Measurements from ENCODE around the gene ZNF84.

ZNF84 gene

GRCh38 chr12:133046698-133047097, 9.4 kb downstream of the ZNF84 start:
- H3K4me3 ChIP-seq (replicated peaks in 1 of 2; ENCODE audit: low read depth in 2 of 2, low read length in 2 of 2): no peak overlapping the region
- no peak for DNase-seq (ENCODE audit: low read depth in 2 of 2)
- TF ChIP-seq CTCF (IDR thresholded peaks at IDR 0.05; ENCODE audit: low read depth, low read length): no peak

GRCh38 chr12:133057446-133057845, 20.1 kb downstream of the ZNF84 start:
- peak; percentile 6 to 26 for DNase-seq (ENCODE audit: low read depth in 2 of 2)
- H3K4me3 ChIP-seq (replicated peaks in 1 of 2; ENCODE audit: low read depth in 2 of 2, low read length in 2 of 2): no peak overlapping the region

GRCh38 chr12:133058203-133059113, 21.1 kb downstream of the ZNF84 start:
- H3K4me3 ChIP-seq (replicated peaks in 1 of 2; ENCODE audit: low read depth in 2 of 2, low read length in 2 of 2): no peak overlapping the region
- TF ChIP-seq CTCF (IDR thresholded peaks at IDR 0.05; ENCODE audit: low read depth, low read length): no peak
- DNase-seq (ENCODE audit: low read depth in 2 of 2): peak; percentile 3 to 28

More at GRCh38 chr12:133057446-133057845, 20.1 kb downstream of the ZNF84 start:
- TF ChIP-seq CTCF (IDR thresholded peaks at IDR 0.05; ENCODE audit: low read depth, low read length): no peak

GRCh38 chr12:133061954-133062353, 24.6 kb downstream of the ZNF84 start:
- TF ChIP-seq CTCF (IDR thresholded peaks at IDR 0.05; ENCODE audit: low read depth, low read length): no peak
- no peak for DNase-seq (ENCODE audit: low read depth in 2 of 2)
- no peak overlapping the region for H3K4me3 ChIP-seq (replicated peaks in 1 of 2; ENCODE audit: low read depth in 2 of 2, low read length in 2 of 2)

GRCh38 chr12:133063556-133063955, 26.2 kb downstream of the ZNF84 start:
- no peak overlapping the region for H3K4me3 ChIP-seq (replicated peaks in 1 of 2; ENCODE audit: low read depth in 2 of 2, low read length in 2 of 2)
- DNase-seq (ENCODE audit: low read depth in 2 of 2): no peak
- TF ChIP-seq CTCF (IDR thresholded peaks at IDR 0.05; ENCODE audit: low read depth, low read length): no peak

- no peak for TF ChIP-seq CTCF (IDR thresholded peaks at IDR 0.05; ENCODE audit: low read depth, low read length)
- no peak overlapping the region for H3K4me3 ChIP-seq (replicated peaks in 1 of 2; ENCODE audit: low read depth in 2 of 2, low read length in 2 of 2)
- no peak for DNase-seq (ENCODE audit: low read depth in 2 of 2)
Observed at GRCh38 chr12:133073836-133074235, 36.5 kb downstream of the ZNF84 start.

Measured in cardiac fibroblast (primary cell).